ENCODE results near the gene PIR.

- TF ChIP-seq POLR2AphosphoS5 (IDR thresholded peaks at IDR 0.05; ENCODE audit: borderline replicate concordance, low read depth, low read length) (no peak), EZH2 (IDR thresholded peaks at IDR 0.05) (no peak), FOXP2 (optimal IDR thresholded peaks at IDR 0.05; ENCODE audit: control extremely low read depth, extremely low read length, insufficient read depth) (no peak)
Measured at GRCh38 chrX:15465347-15465746, 27.8 kb downstream of the PIR start.
